Psoas muscle (tissue), 8 donors: ENCODE results near the gene WNT8B. TPM values are rescaled to one million over a fixed set of nuclear protein-coding genes. Genes with fewer than 3 reads are reported as not detected.

Source experiments
- ATAC-seq, 4 donors: fragments of 200-7000 bp; cut with Tn5 transposase; one replicate each; pipeline ENCODE4 v1.9.1; 2020; ENCODE audit warnings: moderate library complexity in 3 of 4, mild to moderate bottlenecking in 2 of 4
- DNase-seq, 2 donors: peaks; one replicate each; pipeline ENCODE4 v3.0.0-alpha.2; 2020
- H3K27ac ChIP-seq: fragments of 200-600 bp; one replicate; pipeline ENCODE4 v1.8.0; 2022
- H3K27me3 ChIP-seq, 3 donors: fragments of 200-600 bp in 1 of 3; one replicate each; pipeline versions ENCODE4 v1.6.1 to v1.8.0; 2013 to 2022; ENCODE audit warnings: low read length in 2 of 3, mild to moderate bottlenecking in 2 of 3, moderate library complexity in 1 of 3; ENCODE audit not compliant: insufficient read depth in 3 of 3
- H3K36me3 ChIP-seq, 2 donors: fragments of 200-600 bp in 1 of 2; one replicate each; pipeline versions ENCODE4 v1.6.1 to v1.8.0; 2013 to 2022; ENCODE audit warnings: low read depth in 1 of 2, mild to moderate bottlenecking in 1 of 2, moderate library complexity in 1 of 2; ENCODE audit not compliant: insufficient read depth in 1 of 2
- H3K4me1 ChIP-seq: fragments of 200-600 bp; one replicate; pipeline ENCODE4 v1.8.0; 2022
- H3K4me3 ChIP-seq: fragments of 200-600 bp; one replicate; pipeline ENCODE4 v1.8.0; 2022; ENCODE audit warnings: mild to moderate bottlenecking
- H3K9me3 ChIP-seq: fragments of 200-600 bp; one replicate; pipeline ENCODE4 v1.8.0; 2022
- WGBS, 3 donors: extraction: QIAGEN DNeasy Blood & Tissue Kit; methylation state at CpG; one replicate each; pipeline versions ENCODE4 v1.1.6 to v1.1.7; 2013; 5-methylcytosine and 5-hydroxymethylcytosine counted together
- intact Hi-C, 2 donors: fragments of 100-400 bp; cut with DNase I; formaldehyde crosslinking; loops; one replicate each; pipeline versions ENCODE4 v1.11.0 to v1.14.2; 2022
- polyA plus RNA-seq, 3 donors: library from polyadenylated mRNA; stranded (reverse); fragments of 200-250 nt; gene quantifications; one replicate each; pipeline ENCODE4 v1.2.3, GENCODE V29; 2013
- total RNA-seq, 4 donors: library from RNA; stranded (reverse); fragmentation: NEBNext Ultra II Directional in 2 of 4; extraction: Animal tissue kit (Norgen Biotek cat#: 25700) in 2 of 4; gene quantifications; one replicate each; pipeline versions ENCODE4 v1.2.1 to v1.2.4, GENCODE V29; 2021 to 2023
- TF ChIP-seq, protein P1 (sequence below): fragments of 200-600 bp; IDR thresholded peaks from one replicate; pipeline ENCODE4 v1.8.0; 2022; ENCODE audit warnings: antibody characterized with exemption
- donor health status: healthy with polysubstance abuse.
- donor health status: DM: no; HTN: no; CAD: no; lungs with moderate emphysema.
- donor health status: Bipolar disorder and iron deficiency.
- donor health status: healthy.
- donor health status: DM: yes; HTN: yes; CAD: no.
- donor health status: DM: no; HTN: no; CAD: no.
- donor health status: DM: no; HTN: no; CAD: no.
- donor health status: DM: yes; HTN: yes; CAD: no.

The WNT8B gene
- total and polyA plus RNA-seq, 7 donors, result not detected

DNA sequence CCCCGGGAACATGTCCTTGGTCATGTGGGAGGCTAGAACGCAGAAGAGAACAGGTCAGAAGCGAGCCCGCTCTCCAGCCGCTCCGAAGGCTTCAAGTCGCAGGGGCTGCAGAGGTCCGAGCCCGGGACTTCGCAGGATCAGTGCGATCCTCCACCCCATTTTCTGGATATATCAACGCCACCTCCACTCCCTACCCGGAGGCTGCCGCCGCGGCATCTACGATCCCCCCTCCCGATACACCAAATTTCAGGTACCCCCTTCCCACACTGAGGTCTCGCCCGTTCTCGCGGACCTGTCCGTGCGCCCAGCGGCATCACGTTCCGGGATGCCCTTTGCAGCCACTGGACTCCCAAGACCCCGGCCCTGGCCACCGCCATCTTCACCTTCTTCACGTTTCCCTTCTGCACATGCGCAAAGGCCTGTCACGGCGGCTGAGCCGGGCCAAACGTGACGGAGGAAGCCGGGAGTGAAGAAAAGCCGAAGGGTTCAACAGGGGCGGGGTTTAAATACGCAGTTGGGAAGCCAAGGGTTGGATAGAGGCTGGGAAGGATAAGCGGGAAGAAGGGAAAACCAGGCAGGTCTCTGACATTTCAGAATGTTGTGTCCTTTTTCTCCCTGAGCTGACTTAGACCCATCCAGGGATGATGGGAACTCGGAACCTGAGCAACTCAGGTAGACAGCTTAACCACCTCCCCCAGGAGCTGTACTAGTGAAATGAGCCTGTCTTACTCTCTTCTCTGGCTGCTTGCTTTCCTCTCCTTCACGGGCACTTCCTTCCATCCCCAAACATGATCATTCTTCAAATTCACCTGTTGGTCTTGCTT is 66.9 kb downstream of the WNT8B start, which contains the start of gene NDUFB8:
Gene NDUFB8, minus strand, starts transcription at position 397 of the 824 bp plus-strand sequence. Its CDS starts 20 bp downstream, at position 377.
- 0 to 1% (median 1%) methylated on average over 43 of the region's 43 CpGs for WGBS, 3 donors
- DNase-seq, result peak; percentile 90 to 94
- ATAC-seq, result peak; percentile 91 to 98 (median 95)
- H3K36me3 ChIP-seq, result peaks cover 4 to 37% of the 10 kb centered on the region in 2 donors
- H3K9me3 ChIP-seq, result no peaks in the 10 kb centered on the region
- TF ChIP-seq, protein P1, sequence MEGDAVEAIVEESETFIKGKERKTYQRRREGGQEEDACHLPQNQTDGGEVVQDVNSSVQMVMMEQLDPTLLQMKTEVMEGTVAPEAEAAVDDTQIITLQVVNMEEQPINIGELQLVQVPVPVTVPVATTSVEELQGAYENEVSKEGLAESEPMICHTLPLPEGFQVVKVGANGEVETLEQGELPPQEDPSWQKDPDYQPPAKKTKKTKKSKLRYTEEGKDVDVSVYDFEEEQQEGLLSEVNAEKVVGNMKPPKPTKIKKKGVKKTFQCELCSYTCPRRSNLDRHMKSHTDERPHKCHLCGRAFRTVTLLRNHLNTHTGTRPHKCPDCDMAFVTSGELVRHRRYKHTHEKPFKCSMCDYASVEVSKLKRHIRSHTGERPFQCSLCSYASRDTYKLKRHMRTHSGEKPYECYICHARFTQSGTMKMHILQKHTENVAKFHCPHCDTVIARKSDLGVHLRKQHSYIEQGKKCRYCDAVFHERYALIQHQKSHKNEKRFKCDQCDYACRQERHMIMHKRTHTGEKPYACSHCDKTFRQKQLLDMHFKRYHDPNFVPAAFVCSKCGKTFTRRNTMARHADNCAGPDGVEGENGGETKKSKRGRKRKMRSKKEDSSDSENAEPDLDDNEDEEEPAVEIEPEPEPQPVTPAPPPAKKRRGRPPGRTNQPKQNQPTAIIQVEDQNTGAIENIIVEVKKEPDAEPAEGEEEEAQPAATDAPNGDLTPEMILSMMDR, result no peak
- intact Hi-C loops, result no loop called here
- peak within 1 kb of the TSS; percentile 87 for H3K4me3 ChIP-seq
- H3K4me1 ChIP-seq, result peaks cover 24% of the 10 kb centered on the region
- peak within 1 kb of the TSS; percentile 80 for H3K27ac ChIP-seq
- no peaks in the 10 kb centered on the region for H3K27me3 ChIP-seq

DNA sequence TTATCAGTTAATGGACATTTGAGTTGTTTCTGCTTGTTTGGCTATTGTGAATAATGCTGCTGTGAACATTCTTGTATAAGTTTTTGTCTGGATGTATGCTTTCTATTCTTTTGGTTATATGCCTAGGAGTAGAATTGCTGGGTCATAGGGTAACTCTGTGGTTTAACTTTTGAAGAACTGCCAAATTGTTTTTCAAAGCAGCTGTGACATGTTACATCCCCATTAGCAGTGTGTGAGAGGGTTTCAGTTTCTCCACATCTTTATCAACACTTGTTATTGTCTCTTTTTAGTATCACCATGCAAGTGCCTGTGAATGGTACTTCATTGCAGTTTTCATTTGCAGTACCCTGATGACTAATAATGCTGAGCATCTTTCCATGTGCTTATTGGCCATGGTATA is 69.0 kb downstream of the WNT8B start:
- Histone ChIP-seq H3K9me3 (no peaks in the 10 kb centered on the region), H3K27ac (no peak overlapping the region), H3K4me3 (no peak overlapping the region), H3K36me3 (peaks cover 0 to 18% of the 10 kb centered on the region in 2 donors), H3K27me3 (no peaks in the 10 kb centered on the region), H3K4me1 (peaks cover 31% of the 10 kb centered on the region)
- intact Hi-C loops, result no loop called here
- DNase-seq, result no peak
- TF ChIP-seq, protein P1, result no peak
- ATAC-seq, result no peak

Other genes starting within 250 kb of the WNT8B start
- gene CHUK, start 233.4 kb upstream of the WNT8B start, total RNA-seq, result 10 to 100 TPM in 3 of 4 donors, 1 to 10 TPM in 1; 8.8 to 23.1 (median 15.3) TPM
- 10 to 100 TPM in 1 of 3 donors, 1 to 10 TPM in 2; 8.8 to 32.2 (median 9.5) TPM for gene CHUK, start 233.4 kb upstream of the WNT8B start, polyA plus RNA-seq
- 10 to 100 TPM in 2 of 4 donors, 1 to 10 TPM in 2; 9.5 to 16.0 (median 12.7) TPM for gene CWF19L1, start 195.4 kb upstream of the WNT8B start, total RNA-seq
- gene CWF19L1, start 195.4 kb upstream of the WNT8B start, polyA plus RNA-seq, result 10 to 100 TPM; 10.6 to 24.6 (median 13.5) TPM
- 10 to 100 TPM; 36.5 to 89.0 (median 64.4) TPM for gene BLOC1S2, start 176.3 kb upstream of the WNT8B start, total RNA-seq
- 100 to 1,000 TPM in 1 of 3 donors, 10 to 100 TPM in 2; 81.2 to 318 (median 89.6) TPM for gene BLOC1S2, start 176.3 kb upstream of the WNT8B start, polyA plus RNA-seq
- gene PKD2L1, start 132.8 kb upstream of the WNT8B start, total RNA-seq, result not detected
- not detected for gene PKD2L1, start 132.8 kb upstream of the WNT8B start, polyA plus RNA-seq
- 10 to 100 TPM in 3 of 4 donors, 1 to 10 TPM in 1; 2.3 to 18.4 (median 12.8) TPM for gene SCD, start 115.8 kb upstream of the WNT8B start, total RNA-seq
- 1 to 10 TPM; 1.1 to 9.5 (median 2.1) TPM for gene SCD, start 115.8 kb upstream of the WNT8B start, polyA plus RNA-seq
- 1 to 10 TPM; 2.9 to 6.7 (median 5.8) TPM for gene SEC31B, start 56.9 kb downstream of the WNT8B start, total RNA-seq
- gene SEC31B, start 56.9 kb downstream of the WNT8B start, polyA plus RNA-seq, result 1 to 10 TPM; 2.0 to 3.7 (median 2.3) TPM
- gene NDUFB8, start 66.9 kb downstream of the WNT8B start, total RNA-seq, result 100 to 1,000 TPM; 168 to 250 (median 208) TPM
- gene NDUFB8, start 66.9 kb downstream of the WNT8B start, polyA plus RNA-seq, result 100 to 1,000 TPM; 221 to 383 (median 348) TPM
- gene HIF1AN, start 72.9 kb downstream of the WNT8B start, total RNA-seq, result 100 to 1,000 TPM in 2 of 4 donors, 10 to 100 TPM in 2; 64.0 to 116 (median 90.2) TPM
- 10 to 100 TPM; 15.6 to 57.9 (median 17.2) TPM for gene HIF1AN, start 72.9 kb downstream of the WNT8B start, polyA plus RNA-seq